Esophagus muscularis mucosa (tissue), 3 donors: Measurements from ENCODE around the gene TMC7.

ENCODE experiments used
- CTCF ChIP-seq, 3 experiments: fragments of 200-600 bp in 2 of 3; fragments of 450-650 bp in 1 of 3; sonication (generic) in 2 of 3; IDR thresholded peaks; one replicate each; pipeline ENCODE4 v1.5.1; 2017 to 2019; ENCODE audit warnings: antibody characterized with exemption in 3 of 3, mild to moderate bottlenecking in 2 of 3, moderate library complexity in 1 of 3
- POLR2A ChIP-seq: fragments of 450-650 bp; IDR thresholded peaks from one replicate; pipeline ENCODE4 v1.6.1; 2017; ENCODE audit warnings: antibody characterized with exemption, moderate library complexity, mild to moderate bottlenecking, low read depth
- POLR2AphosphoS5 ChIP-seq, 2 donors: sonication (generic); formaldehyde crosslinking; IDR thresholded peaks; one replicate each; pipeline ENCODE4 v1.6.1; 2017; ENCODE audit warnings: antibody characterized with exemption in 2 of 2

- TF ChIP-seq CTCF (IDR thresholded peaks at IDR 0.05) (no peak), POLR2A (no peak), POLR2AphosphoS5 (IDR thresholded peaks at IDR 0.05) (no peak)
Observed at GRCh38 chr16:18936727-18937340, 46.9 kb upstream of the TMC7 start.
